Endothelial cell (in vitro differentiated cells): ENCODE measurements around the gene CFAP141. TPM values are rescaled to one million over a fixed set of nuclear protein-coding genes. Genes with fewer than 3 reads are reported as not detected.

ENCODE experiments used
- DNase-seq: peaks from one replicate; pipeline ENCODE4 v3.0.0; 2021; ENCODE audit warnings: low spot score
- H3K27ac Mint-ChIP-seq: one replicate; pipeline ENCODE4 v1.8.0; 2021; ENCODE audit warnings: mixed read lengths, inconsistent platforms; ENCODE audit not compliant: unreplicated experiment
- H3K27me3 Mint-ChIP-seq: one replicate; pipeline ENCODE4 v1.8.0; 2021; ENCODE audit warnings: mild to moderate bottlenecking, moderate library complexity, mixed read lengths, inconsistent platforms; ENCODE audit not compliant: unreplicated experiment
- H3K36me3 Mint-ChIP-seq: one replicate; pipeline ENCODE4 v1.8.0; 2021; ENCODE audit warnings: mild to moderate bottlenecking, low read depth, mixed read lengths, inconsistent platforms; ENCODE audit not compliant: unreplicated experiment
- H3K4me1 Mint-ChIP-seq: one replicate; pipeline ENCODE4 v1.8.0; 2021; ENCODE audit warnings: mild to moderate bottlenecking, mixed read lengths, inconsistent platforms; ENCODE audit not compliant: unreplicated experiment
- H3K4me3 Mint-ChIP-seq: one replicate; pipeline ENCODE4 v1.8.0; 2021; ENCODE audit warnings: mild to moderate bottlenecking, mixed read lengths, inconsistent platforms; ENCODE audit not compliant: unreplicated experiment
- H3K9me3 Mint-ChIP-seq: one replicate; pipeline ENCODE4 v1.8.0; 2021; ENCODE audit warnings: mixed read lengths, inconsistent platforms; ENCODE audit not compliant: unreplicated experiment
- microRNA-seq: library from miRNA; unstranded; fragments of <30 nt; microRNA quantifications from one replicate; pipeline ENCODE4, GENCODE V29; 2020; ENCODE audit not compliant: unreplicated experiment
- total RNA-seq: library from RNA; stranded (reverse); fragmentation: NEBNext Ultra II Directional; extraction: Animal tissue kit (Norgen Biotek cat#: 25700); gene quantifications from one replicate; pipeline ENCODE4 v1.2.1, GENCODE V29; 2021; ENCODE audit not compliant: unreplicated experiment
- TF ChIP-seq, protein P1 (sequence below): fragments of 200-600 bp; sonication (generic); IDR thresholded peaks from one replicate; pipeline ENCODE4 v1.5.0; 2021; ENCODE audit warnings: antibody characterized with exemption; ENCODE audit not compliant: unreplicated experiment

The CFAP141 gene
- total RNA-seq, 1 donor from 2014 or later = not detected

- peaks cover 29% of the 10 kb centered on the region for H3K36me3 Mint-ChIP-seq
- H3K4me1 Mint-ChIP-seq = peaks cover 42% of the 10 kb centered on the region
- TF ChIP-seq, protein P1, sequence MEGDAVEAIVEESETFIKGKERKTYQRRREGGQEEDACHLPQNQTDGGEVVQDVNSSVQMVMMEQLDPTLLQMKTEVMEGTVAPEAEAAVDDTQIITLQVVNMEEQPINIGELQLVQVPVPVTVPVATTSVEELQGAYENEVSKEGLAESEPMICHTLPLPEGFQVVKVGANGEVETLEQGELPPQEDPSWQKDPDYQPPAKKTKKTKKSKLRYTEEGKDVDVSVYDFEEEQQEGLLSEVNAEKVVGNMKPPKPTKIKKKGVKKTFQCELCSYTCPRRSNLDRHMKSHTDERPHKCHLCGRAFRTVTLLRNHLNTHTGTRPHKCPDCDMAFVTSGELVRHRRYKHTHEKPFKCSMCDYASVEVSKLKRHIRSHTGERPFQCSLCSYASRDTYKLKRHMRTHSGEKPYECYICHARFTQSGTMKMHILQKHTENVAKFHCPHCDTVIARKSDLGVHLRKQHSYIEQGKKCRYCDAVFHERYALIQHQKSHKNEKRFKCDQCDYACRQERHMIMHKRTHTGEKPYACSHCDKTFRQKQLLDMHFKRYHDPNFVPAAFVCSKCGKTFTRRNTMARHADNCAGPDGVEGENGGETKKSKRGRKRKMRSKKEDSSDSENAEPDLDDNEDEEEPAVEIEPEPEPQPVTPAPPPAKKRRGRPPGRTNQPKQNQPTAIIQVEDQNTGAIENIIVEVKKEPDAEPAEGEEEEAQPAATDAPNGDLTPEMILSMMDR = no peak
- peak; percentile 13 for DNase-seq
- H3K4me3 Mint-ChIP-seq = peak within 1 kb of the TSS; percentile 56
- no peaks in the 10 kb centered on the region for H3K27me3 Mint-ChIP-seq
- no peaks in the 10 kb centered on the region for H3K9me3 Mint-ChIP-seq
- H3K27ac Mint-ChIP-seq = peak within 1 kb of the TSS; percentile 91
Measured at GRCh38 chr1:154154534-154155191, 51.5 kb downstream of the CFAP141 start, which contains the start of gene NUP210L. TSS of gene NUP210L (minus strand) at chr1:154155073.

- TF ChIP-seq, protein P1 = no peak
- Mint-ChIP-seq H3K4me3 (peak overlapping the region; percentile 3), H3K27ac (no peak overlapping the region), H3K36me3 (peaks cover 23% of the 10 kb centered on the region), H3K27me3 (no peaks in the 10 kb centered on the region), H3K4me1 (peaks cover 37% of the 10 kb centered on the region), H3K9me3 (no peaks in the 10 kb centered on the region)
- DNase-seq = no peak
Measured at GRCh38 chr1:154154053-154154452, 52.1 kb downstream of the CFAP141 start.

- no peaks in the 10 kb centered on the region for H3K9me3 Mint-ChIP-seq
- H3K27me3 Mint-ChIP-seq = no peaks in the 10 kb centered on the region
- H3K4me1 Mint-ChIP-seq = peaks cover 20% of the 10 kb centered on the region
- no peak overlapping the region for H3K27ac Mint-ChIP-seq
- no peaks in the 10 kb centered on the region for H3K36me3 Mint-ChIP-seq
- DNase-seq = no peak
- TF ChIP-seq, protein P1 = no peak
- no peak overlapping the region for H3K4me3 Mint-ChIP-seq
Measured at GRCh38 chr1:154151311-154151710, 54.8 kb downstream of the CFAP141 start.

Small RNA genes lying within 50 kb of the gene (microRNA-seq; reads per million reads assigned to microRNA genes)
- 12.0 reads per million, percentile 61 among the genes with 10 or more reads in this experiment for gene MIR190B

Other genes starting within 250 kb of the CFAP141 start
- 69.9 TPM for gene CRTC2, start 247.7 kb downstream of the CFAP141 start, total RNA-seq
- 136 TPM for gene SLC39A1, start 242.8 kb downstream of the CFAP141 start, total RNA-seq
- gene CREB3L4, start 238.4 kb downstream of the CFAP141 start, total RNA-seq = 13.2 TPM
- 58.7 TPM for gene JTB, start 228.7 kb downstream of the CFAP141 start, total RNA-seq
- 419 TPM for gene RAB13, start 220.0 kb downstream of the CFAP141 start, total RNA-seq
- gene RPS27, start 215.6 kb downstream of the CFAP141 start, total RNA-seq = 2,665 TPM
- 0.15 TPM for gene NUP210L, start 51.3 kb downstream of the CFAP141 start, total RNA-seq
- gene TPM3, start 14.2 kb downstream of the CFAP141 start, total RNA-seq = 689 TPM
- gene UBAP2L, start 14.6 kb upstream of the CFAP141 start, total RNA-seq = 243 TPM
- gene HAX1, start 66.3 kb upstream of the CFAP141 start, total RNA-seq = 57.1 TPM
- gene AQP10, start 114.8 kb upstream of the CFAP141 start, total RNA-seq = not detected
- gene ATP8B2, start 119.2 kb upstream of the CFAP141 start, total RNA-seq = 58.1 TPM
- gene IL6R, start 199.0 kb upstream of the CFAP141 start, total RNA-seq = 1.0 TPM